Kidney (tissue), 14 donors: ENCODE data around the gene UBASH3B. TPM values are rescaled to one million over a fixed set of nuclear protein-coding genes. Genes with fewer than 3 reads are reported as not detected.
A peak's percentile ranks its signal among the peaks of the same experiment; 100 is the strongest.

Experiments used
- DNase-seq, 5 donors: peaks; one replicate each; pipeline ENCODE4 v3.0.0-alpha.2; 2013 to 2020
- FAIRE-seq: peaks from 2 replicates; lab custom pipeline; 2012; peaks lifted over from hg19 to GRCh38; lab: Jason Lieb, UNC
- H3K27ac ChIP-seq, 2 donors: one replicate each; pipeline ENCODE4 v1.7.0; 2013; ENCODE audit warnings: low read depth in 2 of 2, low read length in 2 of 2, inconsistent platforms in 1 of 2
- H3K27me3 ChIP-seq: one replicate; pipeline ENCODE4 v1.7.1; 2013; ENCODE audit warnings: low read length, inconsistent platforms; ENCODE audit not compliant: control insufficient read depth, insufficient read depth
- H3K36me3 ChIP-seq, 3 donors: one replicate each; pipeline versions ENCODE4 v1.7.0 to v1.7.1; 2013; ENCODE audit warnings: low read length in 3 of 3, control low read depth in 1 of 3, inconsistent platforms in 1 of 3; ENCODE audit not compliant: insufficient read depth in 3 of 3, control insufficient read depth in 2 of 3
- H3K4me1 ChIP-seq, 3 donors: one replicate each; pipeline versions ENCODE4 v1.7.0 to v1.7.1; 2013; ENCODE audit warnings: low read length in 3 of 3, inconsistent platforms in 1 of 3, low read depth in 1 of 3; ENCODE audit not compliant: control insufficient read depth in 2 of 3, insufficient read depth in 2 of 3
- H3K4me3 ChIP-seq, 3 donors: one replicate each; pipeline versions ENCODE4 v1.7.0 to v1.8.1; 2013; ENCODE audit warnings: low read length in 3 of 3, control low read depth in 1 of 3, inconsistent platforms in 1 of 3
- H3K9ac ChIP-seq, 3 donors: one replicate each; pipeline versions ENCODE4 v1.7.0 to v1.7.1; 2013; ENCODE audit warnings: low read length in 3 of 3, control low read depth in 1 of 3, inconsistent platforms in 1 of 3
- H3K9me3 ChIP-seq, 3 donors: one replicate each; pipeline versions ENCODE4 v1.7.0 to v1.7.1; 2013; ENCODE audit warnings: low read length in 3 of 3, control low read depth in 1 of 3, inconsistent platforms in 1 of 3; ENCODE audit not compliant: control insufficient read depth in 2 of 3, insufficient read depth in 1 of 3
- intact Hi-C: fragments of 100-400 bp; cut with DNase I; formaldehyde crosslinking; loops from one replicate; pipeline ENCODE4 v1.11.1; 2022
- polyA plus RNA-seq: library from polyadenylated mRNA; stranded (reverse); fragments of 350-450 nt; fragmentation: Illumina TruSeq; extraction: RNeasy Lipid Tissue Mini Kit (QIAGEN cat#74804); gene quantifications from one replicate; pipeline ENCODE4 v1.2.3, GENCODE V29; 2014; ENCODE audit warnings: low read depth, low replicate concordance; ENCODE audit not compliant: insufficient read depth
- total RNA-seq: library from RNA; stranded (reverse); fragmentation: NEBNext Ultra II Directional; extraction: Animal tissue kit (Norgen Biotek cat#: 25700); gene quantifications from one replicate; pipeline ENCODE4 v1.2.1, GENCODE V29; 2021
- TF ChIP-seq, protein P1 (sequence below): IDR thresholded peaks from 3 replicates; pipeline ENCODE4 v1.5.1; 2012; ENCODE audit warnings: mild to moderate bottlenecking, moderate library complexity, borderline replicate concordance; ENCODE audit not compliant: insufficient read depth; ENCODE audit errors: extremely low read depth
- donor health status: control.
- donor health status: control.
- donor health status: control.
- donor health status: control.
- donor health status: control.
- donor health status: DM: yes; HTN: yes; CAD: no.
- donor health status: Normal renal cell carcinoma (clear cell type).

Gene UBASH3B
- total and polyA plus RNA-seq, 2 donors from 2014 or later = 0.62 to 22.8 TPM

DNA sequence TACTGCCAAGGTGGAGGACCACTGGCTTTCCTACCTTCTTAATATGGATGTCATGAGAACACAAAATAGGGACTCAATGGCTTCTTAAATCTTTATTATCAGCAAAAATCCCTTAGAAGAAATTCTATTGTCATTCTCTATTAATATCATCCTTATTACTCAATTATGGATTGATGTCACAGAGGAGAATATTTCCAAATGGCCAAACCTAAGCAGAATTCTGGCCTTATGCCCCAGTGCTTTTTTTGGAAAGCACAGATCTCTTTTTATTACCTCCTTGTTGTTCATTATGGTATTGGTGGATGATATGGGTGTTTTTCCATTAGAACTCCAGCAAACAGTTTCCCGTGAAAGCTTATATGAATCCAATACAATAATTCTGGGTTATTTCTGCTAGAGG lies 192.7 kb downstream of the UBASH3B start:
- intact Hi-C loops = no loop called here
- Histone ChIP-seq H3K27ac (no peak overlapping the region), H3K9me3 (no peaks in the 10 kb centered on the region), H3K36me3 (no peaks in the 10 kb centered on the region), H3K4me1 (no peaks in the 10 kb centered on the region), H3K9ac (no peak overlapping the region), H3K4me3 (no peak overlapping the region), H3K27me3 (no peaks in the 10 kb centered on the region)
- FAIRE-seq (no peak), DNase-seq (no peak)
- TF ChIP-seq, protein P1, sequence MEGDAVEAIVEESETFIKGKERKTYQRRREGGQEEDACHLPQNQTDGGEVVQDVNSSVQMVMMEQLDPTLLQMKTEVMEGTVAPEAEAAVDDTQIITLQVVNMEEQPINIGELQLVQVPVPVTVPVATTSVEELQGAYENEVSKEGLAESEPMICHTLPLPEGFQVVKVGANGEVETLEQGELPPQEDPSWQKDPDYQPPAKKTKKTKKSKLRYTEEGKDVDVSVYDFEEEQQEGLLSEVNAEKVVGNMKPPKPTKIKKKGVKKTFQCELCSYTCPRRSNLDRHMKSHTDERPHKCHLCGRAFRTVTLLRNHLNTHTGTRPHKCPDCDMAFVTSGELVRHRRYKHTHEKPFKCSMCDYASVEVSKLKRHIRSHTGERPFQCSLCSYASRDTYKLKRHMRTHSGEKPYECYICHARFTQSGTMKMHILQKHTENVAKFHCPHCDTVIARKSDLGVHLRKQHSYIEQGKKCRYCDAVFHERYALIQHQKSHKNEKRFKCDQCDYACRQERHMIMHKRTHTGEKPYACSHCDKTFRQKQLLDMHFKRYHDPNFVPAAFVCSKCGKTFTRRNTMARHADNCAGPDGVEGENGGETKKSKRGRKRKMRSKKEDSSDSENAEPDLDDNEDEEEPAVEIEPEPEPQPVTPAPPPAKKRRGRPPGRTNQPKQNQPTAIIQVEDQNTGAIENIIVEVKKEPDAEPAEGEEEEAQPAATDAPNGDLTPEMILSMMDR = no peak

DNA sequence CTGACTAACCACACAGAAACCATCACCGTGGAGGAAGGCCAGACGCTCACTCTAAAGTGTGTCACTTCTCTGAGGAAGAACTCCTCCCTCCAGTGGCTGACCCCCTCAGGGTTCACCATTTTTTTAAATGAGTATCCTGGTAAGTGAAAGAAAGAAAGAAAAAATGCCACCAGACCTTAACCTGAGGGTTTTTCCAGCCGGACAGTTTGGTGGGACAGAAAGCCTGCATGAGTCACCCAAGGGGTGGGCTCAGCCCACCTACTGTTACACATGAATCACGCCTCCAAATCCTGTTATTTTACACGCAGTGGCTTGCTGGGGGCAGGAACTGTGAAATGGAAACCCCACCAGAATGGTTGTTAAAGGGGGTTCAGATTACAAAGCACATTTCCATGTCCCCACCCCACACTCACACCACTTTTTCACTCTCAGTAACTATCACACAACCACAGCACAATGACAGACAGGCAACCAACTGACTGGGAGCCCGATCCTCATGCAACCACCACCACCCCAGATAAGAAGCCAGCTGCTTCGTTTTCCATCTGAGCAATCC lies 194.6 kb downstream of the UBASH3B start:
- intact Hi-C loops = loop anchor here (10.0 kb wide), 1 partner anchor 55 kb away; no protein-coding TSS in a partner anchor
- DNase-seq (peak in 4 of 5 donors; percentile 39 to 57 (median 48)), FAIRE-seq (no peak)
- no peak overlapping the region for H3K27ac ChIP-seq
- no peaks in the 10 kb centered on the region for H3K27me3 ChIP-seq
- H3K9ac ChIP-seq = no peak overlapping the region
- H3K9me3 ChIP-seq = no peaks in the 10 kb centered on the region
- TF ChIP-seq, protein P1 = no peak
- no peak overlapping the region for H3K4me3 ChIP-seq
- no peaks in the 10 kb centered on the region for H3K36me3 ChIP-seq
- no peaks in the 10 kb centered on the region for H3K4me1 ChIP-seq

DNA sequence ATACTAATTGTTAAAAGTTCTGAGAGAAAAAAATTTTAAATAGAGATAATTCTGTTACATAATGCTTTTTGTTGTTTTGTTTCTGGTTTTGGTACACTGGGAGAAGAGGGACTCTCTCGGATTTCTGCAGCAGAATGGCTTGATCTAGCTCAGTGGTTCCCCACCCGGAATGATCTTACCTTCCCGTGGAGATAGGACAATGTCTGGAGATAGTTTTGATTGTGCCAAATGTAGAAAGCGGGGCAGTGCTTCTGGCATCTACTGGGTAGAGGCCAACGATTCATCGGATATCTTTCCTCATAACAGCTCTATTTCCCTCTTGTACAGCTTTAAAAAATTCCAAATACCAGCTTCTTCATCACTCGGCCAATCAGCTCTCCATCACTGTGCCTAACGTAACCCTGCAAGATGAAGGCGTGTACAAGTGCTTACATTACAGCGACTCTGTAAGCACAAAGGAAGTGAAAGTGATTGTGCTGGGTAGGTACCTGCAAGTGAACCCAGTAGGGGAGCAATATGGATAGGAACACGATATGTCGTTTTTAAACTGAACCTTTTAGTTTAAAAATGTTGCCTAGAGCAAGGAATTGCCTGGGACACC lies 195.9 kb downstream of the UBASH3B start:
- Histone ChIP-seq H3K27me3 (no peaks in the 10 kb centered on the region), H3K4me3 (no peak overlapping the region), H3K27ac (no peak overlapping the region), H3K36me3 (no peaks in the 10 kb centered on the region), H3K9ac (no peak overlapping the region), H3K4me1 (no peaks in the 10 kb centered on the region), H3K9me3 (no peaks in the 10 kb centered on the region)
- TF ChIP-seq, protein P1 = no peak
- DNase-seq (no peak), FAIRE-seq (no peak)
- intact Hi-C loops = loop anchor here (10.0 kb wide), 1 partner anchor 57 kb away; no protein-coding TSS in a partner anchor
